Left ventricle myocardium inferior (tissue), 1 donor: ENCODE results near the gene OGFOD3. TPM values are rescaled to one million over a fixed set of nuclear protein-coding genes. Genes with fewer than 3 reads are reported as not detected.
"Not testable (repeated sequence)": the region's sequence is repeated elsewhere in the genome, so short reads cannot be mapped to it uniquely, and the experiment has no call there.

Source experiments
- DNase-seq: peaks from one replicate; pipeline ENCODE4 v3.0.0-alpha.2; 2020
- H3K27ac ChIP-seq: fragments of 200-600 bp; replicated peaks from 2 replicates; pipeline ENCODE4 v1.8.0; 2021
- H3K27me3 ChIP-seq: fragments of 200-600 bp; 2 replicates; pipeline ENCODE4 v1.8.0; 2021; ENCODE audit warnings: low read depth
- H3K36me3 ChIP-seq: fragments of 200-600 bp; 2 replicates; pipeline ENCODE4 v1.8.0; 2021
- H3K4me1 ChIP-seq: fragments of 200-600 bp; 2 replicates; pipeline ENCODE4 v1.8.0; 2021
- H3K4me3 ChIP-seq: fragments of 200-600 bp; 2 replicates; pipeline ENCODE4 v1.8.0; 2021; ENCODE audit warnings: mild to moderate bottlenecking, moderate library complexity
- H3K9me3 ChIP-seq: fragments of 200-600 bp; replicated peaks from 2 replicates; pipeline ENCODE4 v1.8.0; 2021
- CTCF ChIP-seq: fragments of 200-600 bp; IDR thresholded peaks from 2 replicates; pipeline ENCODE4 v1.8.0; 2021; ENCODE audit warnings: antibody characterized with exemption, mild to moderate bottlenecking, borderline replicate concordance
- intact Hi-C: fragments of 100-400 bp; cut with micrococcal nuclease; formaldehyde crosslinking; loops from one replicate; pipeline ENCODE4 v1.11.0; 2022
- total RNA-seq: library from RNA; stranded (reverse); fragmentation: NEBNext Ultra II Directional; extraction: Animal tissue kit (Norgen Biotek cat#: 25700); gene quantifications from one replicate; pipeline ENCODE4 v1.2.1, GENCODE V29; 2021
- donor health status: DM: no; HTN: yes; CAD: no; lungs with severe emphysema.

Gene OGFOD3
- total RNA-seq, 1 donor from 2014 or later = 28.0 TPM

DNA sequence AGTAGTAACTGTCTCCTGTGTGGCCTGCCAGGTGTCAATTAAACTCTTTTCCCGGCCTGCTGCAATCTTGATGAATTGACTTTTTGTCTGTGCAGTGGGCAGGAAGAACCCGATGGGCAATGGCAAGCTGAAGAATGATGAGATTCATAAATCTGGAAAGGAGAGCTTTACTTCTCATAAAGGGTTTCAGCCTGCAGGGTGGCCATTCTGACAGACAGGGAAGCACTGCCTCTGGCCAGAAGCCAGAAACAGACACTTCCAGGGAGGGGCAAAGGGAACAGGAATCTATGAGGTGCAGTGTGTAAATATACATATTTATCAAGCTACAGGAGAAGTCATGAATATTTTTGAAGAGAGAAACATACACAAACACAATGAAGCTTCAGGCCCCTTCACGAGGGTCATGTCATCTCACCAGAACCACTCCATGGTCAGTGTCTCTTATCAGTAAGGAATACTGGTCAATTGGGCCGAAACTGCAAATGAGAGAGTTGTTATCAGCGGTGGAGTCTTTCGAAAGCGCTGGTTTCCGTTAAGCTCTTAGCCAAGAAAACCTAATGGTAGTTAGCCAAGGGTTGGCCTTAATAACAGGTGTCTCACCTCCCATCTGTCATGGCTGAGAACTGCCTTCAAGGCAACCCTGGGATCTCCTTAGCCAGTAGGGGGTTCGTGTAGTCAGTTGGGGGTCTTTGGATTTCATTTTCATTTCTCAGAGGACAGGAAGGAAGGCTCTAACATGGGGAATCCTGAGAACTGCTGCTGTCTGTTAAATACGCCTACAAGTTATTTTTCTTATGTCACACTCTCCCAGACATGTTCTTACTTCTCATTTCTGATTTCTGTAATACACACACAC lies 38.9 kb upstream of the OGFOD3 start:
- Histone ChIP-seq H3K4me1 (peaks cover 50% of the 10 kb centered on the region), H3K27ac (peak overlapping the region; percentile 100), H3K27me3 (no peaks in the 10 kb centered on the region), H3K4me3 (peak overlapping the region; percentile 93), H3K36me3 (peaks cover 24% of the 10 kb centered on the region), H3K9me3 (no peaks in the 10 kb centered on the region)
- TF ChIP-seq CTCF = no peak
- no peak for DNase-seq
- intact Hi-C loops = no loop called here

DNA sequence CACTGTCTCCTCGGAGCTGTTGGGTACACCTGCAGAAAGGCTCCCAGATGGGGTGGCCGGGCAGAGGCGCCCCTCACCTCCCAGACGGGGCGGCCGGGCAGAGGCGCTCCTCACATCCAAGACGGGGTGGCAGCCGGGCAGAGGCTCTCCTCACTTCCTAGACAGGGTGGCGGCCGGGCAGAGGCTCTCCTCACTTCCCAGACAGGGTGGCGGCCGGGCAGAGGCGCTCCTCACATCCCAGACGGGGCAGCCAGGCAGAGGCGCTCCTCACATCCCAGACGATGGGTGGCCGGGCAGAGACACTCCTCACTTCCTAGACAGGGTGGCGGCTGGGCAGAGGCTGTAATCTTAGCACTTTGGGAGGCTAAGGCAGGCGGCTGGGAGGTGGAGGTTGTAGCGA lies 35.3 kb upstream of the OGFOD3 start:
- DNase-seq, H3K36me3 ChIP-seq, intact Hi-C loops, H3K27me3 ChIP-seq, H3K27ac ChIP-seq, H3K9me3 ChIP-seq, H3K4me3 ChIP-seq: not testable (repeated sequence)
- peaks cover 52% of the 10 kb centered on the region for H3K4me1 ChIP-seq

DNA sequence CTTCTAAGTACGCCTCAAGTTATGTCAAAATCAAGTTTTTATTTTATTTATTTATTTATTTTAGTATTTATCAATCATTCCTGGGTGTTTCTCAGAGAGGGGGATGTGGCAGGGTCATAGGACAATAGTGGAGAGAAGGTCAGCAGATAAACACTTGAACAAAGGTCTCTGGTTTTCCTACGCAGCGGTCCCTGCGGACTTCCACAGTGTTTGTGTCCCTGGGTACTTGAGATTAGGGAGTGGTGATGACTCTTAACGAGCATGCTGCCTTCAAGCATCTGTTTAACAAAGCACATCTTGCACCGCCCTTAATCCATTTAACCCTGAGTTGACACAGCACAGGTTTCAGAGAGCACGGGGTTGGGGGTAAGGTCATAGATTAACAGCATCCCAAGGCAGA lies 34.8 kb upstream of the OGFOD3 start:
- H3K27ac ChIP-seq, intact Hi-C loops, H3K4me3 ChIP-seq, DNase-seq, H3K36me3 ChIP-seq, H3K27me3 ChIP-seq, H3K9me3 ChIP-seq: not testable (repeated sequence)
- H3K4me1 ChIP-seq = peaks cover 49% of the 10 kb centered on the region

- intact Hi-C loops = no loop called here
- H3K27ac ChIP-seq = peak overlapping the region; percentile 93
- DNase-seq = no peak
- H3K36me3 ChIP-seq = no peaks in the 10 kb centered on the region
- H3K4me3 ChIP-seq = no peak overlapping the region
- peaks cover 39% of the 10 kb centered on the region for H3K4me1 ChIP-seq
- H3K27me3 ChIP-seq = no peaks in the 10 kb centered on the region
- TF ChIP-seq CTCF = no peak
- H3K9me3 ChIP-seq = no peaks in the 10 kb centered on the region
These were observed 33.8 kb upstream of the OGFOD3 start for GRCh38 chr17:82452162-82452561.

DNA sequence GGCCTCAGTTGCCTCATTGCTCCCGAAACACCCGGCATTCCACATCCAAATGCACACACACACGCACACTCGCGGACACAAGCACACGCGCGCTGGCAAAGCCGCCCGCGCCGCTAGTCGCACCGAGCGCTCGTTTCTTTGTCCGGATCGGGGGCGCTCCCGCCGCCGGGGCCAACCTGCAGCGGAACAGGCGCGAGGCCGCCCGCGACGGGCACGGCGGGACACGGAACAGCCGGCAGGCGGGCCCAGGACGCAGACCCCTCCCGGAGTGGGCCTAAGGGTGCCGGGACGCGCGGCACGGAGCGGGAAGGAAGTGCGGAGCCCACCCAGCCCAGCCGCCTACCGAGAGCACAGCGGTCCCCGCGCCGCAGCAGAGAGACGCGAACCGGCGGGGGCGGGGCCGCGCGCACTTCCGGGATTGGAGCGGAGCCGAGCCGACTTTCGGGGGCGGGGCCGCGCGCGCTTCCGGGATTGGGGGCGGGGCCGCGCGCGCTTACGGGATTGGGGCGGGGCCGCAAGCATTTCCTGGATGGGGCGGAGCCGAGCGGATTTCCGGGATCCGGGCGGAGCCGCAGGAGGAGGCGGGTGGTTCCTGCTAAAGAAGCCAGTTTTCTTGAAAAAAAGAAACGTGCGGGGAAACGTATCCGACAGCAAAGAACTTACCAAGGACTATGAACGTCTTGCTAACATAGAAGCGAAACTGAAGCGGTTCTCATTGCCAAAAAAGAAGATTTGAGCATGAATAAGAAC lies 32.1 kb upstream of the OGFOD3 start, which contains the start of gene CYBC1:
CYBC1 (minus strand) TSS at position 396 of the 750 bp plus-strand sequence. CDS start 1,498 bp downstream, outside the sequence.
- H3K36me3 ChIP-seq = no peaks in the 10 kb centered on the region
- no peaks in the 10 kb centered on the region for H3K27me3 ChIP-seq
- H3K4me1 ChIP-seq = peaks cover 40% of the 10 kb centered on the region
- intact Hi-C loops = no loop called here
- H3K9me3 ChIP-seq = no peaks in the 10 kb centered on the region
- H3K4me3 ChIP-seq = peak within 1 kb of the TSS; percentile 87
- peak; percentile 13 for TF ChIP-seq CTCF
- H3K27ac ChIP-seq = peak within 1 kb of the TSS; percentile 93
- peak; percentile 93 for DNase-seq

DNA sequence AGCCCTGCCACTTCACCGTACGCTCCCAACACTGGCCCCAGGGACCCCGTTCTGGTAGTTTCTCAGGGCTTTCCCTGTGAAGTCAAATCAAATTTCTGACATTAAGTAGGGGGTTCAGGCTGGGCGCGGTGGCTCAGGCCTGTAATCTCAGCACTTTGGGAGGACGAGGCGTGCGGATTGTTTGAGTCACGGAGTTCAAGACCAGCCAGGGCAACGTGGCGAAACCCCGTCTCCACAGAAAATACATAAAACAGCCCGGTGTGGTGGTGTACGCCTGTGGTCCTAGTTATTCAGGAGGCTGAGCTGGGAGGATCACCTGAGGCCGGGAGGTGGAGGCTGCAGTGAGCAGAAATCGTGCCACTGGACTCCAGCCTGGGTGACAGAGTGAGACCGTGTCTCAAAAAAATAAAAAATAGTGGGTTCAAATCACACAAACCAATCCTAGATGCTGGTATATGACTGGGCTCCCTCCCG lies 31.5 kb upstream of the OGFOD3 start:
- TF ChIP-seq CTCF = no peak
- no peaks in the 10 kb centered on the region for H3K27me3 ChIP-seq
- no peak for DNase-seq
- peak overlapping the region; percentile 87 for H3K4me3 ChIP-seq
- H3K4me1 ChIP-seq = peaks cover 46% of the 10 kb centered on the region
- peak overlapping the region; percentile 93 for H3K27ac ChIP-seq
- peaks cover 4% of the 10 kb centered on the region for H3K36me3 ChIP-seq
- intact Hi-C loops = no loop called here
- H3K9me3 ChIP-seq = no peaks in the 10 kb centered on the region
